ENCODE results near the gene PTH2.
"Not testable (repeated sequence)": the region's sequence is repeated elsewhere in the genome, so short reads cannot be mapped to it uniquely, and the experiment has no call there.

The PTH2 gene

GRCh38 chr19:49374665-49375434, 48.4 kb downstream of the PTH2 start:
- no peak for DNase-seq

- not testable (repeated sequence) for DNase-seq
These were observed 50.1 kb downstream of the PTH2 start for GRCh38 chr19:49373174-49373573.
